ENCODE measurements around the gene ST7.
A peak's percentile ranks its signal among the peaks of the same experiment; 100 is the strongest.

The ST7 gene

GRCh38 chr7:117212969-117213877, 259.9 kb downstream of the ST7 start:
- Histone ChIP-seq H3K36me3 (replicated peaks) (no peaks in the 10 kb centered on the region; the same call in 1 of the 2 replicates), H3K4me3 (no peak overlapping the region), H3K4me1 (no peaks in the 10 kb centered on the region), H3K27me3 (ENCODE audit: low read depth) (no peaks in the 10 kb centered on the region), H3K9me3 (no peaks in the 10 kb centered on the region)
- in situ Hi-C loops (cut with MboI; ENCODE audit: low sequenced_read_pairs) = no loop called here
- DNase-seq (ENCODE audit: low spot score in 2 of 2) = peak; percentile 56 to 71

GRCh38 chr7:117216010-117216409, 262.7 kb downstream of the ST7 start:
- H3K9me3 ChIP-seq = no peaks in the 10 kb centered on the region
- H3K4me3 ChIP-seq = no peak overlapping the region
- no peaks in the 10 kb centered on the region; the same call in 1 of the 2 replicates for H3K36me3 ChIP-seq (replicated peaks)
- H3K4me1 ChIP-seq = no peaks in the 10 kb centered on the region
- H3K27me3 ChIP-seq (ENCODE audit: low read depth) = no peaks in the 10 kb centered on the region
- no peak for DNase-seq (ENCODE audit: low spot score in 2 of 2)
- in situ Hi-C loops (cut with MboI; ENCODE audit: low sequenced_read_pairs) = no loop called here

GRCh38 chr7:117216436-117217069, 263.3 kb downstream of the ST7 start:
- Histone ChIP-seq H3K9me3 (no peaks in the 10 kb centered on the region), H3K4me3 (no peak overlapping the region), H3K27me3 (ENCODE audit: low read depth) (no peaks in the 10 kb centered on the region), H3K36me3 (replicated peaks) (no peaks in the 10 kb centered on the region; the same call in 1 of the 2 replicates), H3K4me1 (no peaks in the 10 kb centered on the region)
- in situ Hi-C loops (cut with MboI; ENCODE audit: low sequenced_read_pairs) = no loop called here
- DNase-seq (ENCODE audit: low spot score in 2 of 2) = no peak

- in situ Hi-C loops (cut with MboI; ENCODE audit: low sequenced_read_pairs) = no loop called here
- Histone ChIP-seq H3K36me3 (replicated peaks) (no peaks in the 10 kb centered on the region; the same call in 1 of the 2 replicates), H3K4me3 (no peak overlapping the region), H3K27me3 (ENCODE audit: low read depth) (no peaks in the 10 kb centered on the region), H3K4me1 (no peaks in the 10 kb centered on the region), H3K9me3 (no peaks in the 10 kb centered on the region)
- no peak for DNase-seq (ENCODE audit: low spot score in 2 of 2)
Observed at GRCh38 chr7:117217106-117218035, 264.1 kb downstream of the ST7 start.

- Histone ChIP-seq H3K4me1 (no peaks in the 10 kb centered on the region), H3K36me3 (replicated peaks) (no peaks in the 10 kb centered on the region; the same call in 1 of the 2 replicates), H3K4me3 (no peak overlapping the region), H3K27me3 (ENCODE audit: low read depth) (no peaks in the 10 kb centered on the region), H3K9me3 (no peaks in the 10 kb centered on the region)
- no peak for DNase-seq (ENCODE audit: low spot score in 2 of 2)
- in situ Hi-C loops (cut with MboI; ENCODE audit: low sequenced_read_pairs) = no loop called here
Observed at GRCh38 chr7:117218700-117219099, 265.4 kb downstream of the ST7 start.

GRCh38 chr7:117219485-117219884, 266.2 kb downstream of the ST7 start:
- in situ Hi-C loops (cut with MboI; ENCODE audit: low sequenced_read_pairs) = no loop called here
- no peak for DNase-seq (ENCODE audit: low spot score in 2 of 2)
- Histone ChIP-seq H3K9me3 (no peaks in the 10 kb centered on the region), H3K27me3 (ENCODE audit: low read depth) (no peaks in the 10 kb centered on the region), H3K4me3 (no peak overlapping the region), H3K4me1 (no peaks in the 10 kb centered on the region), H3K36me3 (replicated peaks) (no peaks in the 10 kb centered on the region)

GRCh38 chr7:117220836-117221235, 267.5 kb downstream of the ST7 start:
- DNase-seq (ENCODE audit: low spot score in 2 of 2) = no peak
- no peaks in the 10 kb centered on the region for H3K9me3 ChIP-seq
- H3K4me1 ChIP-seq = no peaks in the 10 kb centered on the region
- no peaks in the 10 kb centered on the region for H3K27me3 ChIP-seq (ENCODE audit: low read depth)
- H3K36me3 ChIP-seq (replicated peaks) = no peaks in the 10 kb centered on the region
- in situ Hi-C loops (cut with MboI; ENCODE audit: low sequenced_read_pairs) = no loop called here
- no peak overlapping the region for H3K4me3 ChIP-seq

- DNase-seq (ENCODE audit: low spot score in 2 of 2) = no peak
- in situ Hi-C loops (cut with MboI; ENCODE audit: low sequenced_read_pairs) = no loop called here
- no peaks in the 10 kb centered on the region for H3K36me3 ChIP-seq (replicated peaks)
Observed at GRCh38 chr7:117225536-117225935, 272.2 kb downstream of the ST7 start.

GRCh38 chr7:117227091-117227490, 273.8 kb downstream of the ST7 start:
- no peaks in the 10 kb centered on the region for H3K36me3 ChIP-seq (replicated peaks)
- H3K4me1 ChIP-seq = no peaks in the 10 kb centered on the region
- no peak overlapping the region for H3K4me3 ChIP-seq
- H3K9me3 ChIP-seq = no peaks in the 10 kb centered on the region
- no peak for DNase-seq (ENCODE audit: low spot score in 2 of 2)
- no peaks in the 10 kb centered on the region for H3K27me3 ChIP-seq (ENCODE audit: low read depth)
- in situ Hi-C loops (cut with MboI; ENCODE audit: low sequenced_read_pairs) = no loop called here

More at GRCh38 chr7:117225536-117225935, 272.2 kb downstream of the ST7 start:
- no peak overlapping the region for H3K4me3 ChIP-seq
- H3K4me1 ChIP-seq = no peaks in the 10 kb centered on the region
- H3K9me3 ChIP-seq = no peaks in the 10 kb centered on the region
- H3K27me3 ChIP-seq (ENCODE audit: low read depth) = no peaks in the 10 kb centered on the region

- in situ Hi-C loops (cut with MboI; ENCODE audit: low sequenced_read_pairs) = no loop called here
- Histone ChIP-seq H3K4me1 (no peaks in the 10 kb centered on the region), H3K9me3 (no peaks in the 10 kb centered on the region), H3K27me3 (ENCODE audit: low read depth) (no peaks in the 10 kb centered on the region), H3K36me3 (replicated peaks) (no peaks in the 10 kb centered on the region), H3K4me3 (no peak overlapping the region)
- no peak for DNase-seq (ENCODE audit: low spot score in 2 of 2)
Observed at GRCh38 chr7:117229350-117229749, 276.0 kb downstream of the ST7 start.

GRCh38 chr7:117230276-117231046, 277.2 kb downstream of the ST7 start:
- no peaks in the 10 kb centered on the region for H3K27me3 ChIP-seq (ENCODE audit: low read depth)
- in situ Hi-C loops (cut with MboI; ENCODE audit: low sequenced_read_pairs) = no loop called here
- no peak for DNase-seq (ENCODE audit: low spot score in 2 of 2)
- no peak overlapping the region for H3K4me3 ChIP-seq
- no peaks in the 10 kb centered on the region for H3K36me3 ChIP-seq (replicated peaks)
- no peaks in the 10 kb centered on the region for H3K4me1 ChIP-seq
- H3K9me3 ChIP-seq = no peaks in the 10 kb centered on the region

GRCh38 chr7:117231047-117231359, 277.7 kb downstream of the ST7 start:
- DNase-seq (ENCODE audit: low spot score in 2 of 2) = no peak
- H3K9me3 ChIP-seq = no peaks in the 10 kb centered on the region
- in situ Hi-C loops (cut with MboI; ENCODE audit: low sequenced_read_pairs) = no loop called here
- H3K27me3 ChIP-seq (ENCODE audit: low read depth) = no peaks in the 10 kb centered on the region
- H3K4me3 ChIP-seq = no peak overlapping the region
- H3K4me1 ChIP-seq = no peaks in the 10 kb centered on the region
- H3K36me3 ChIP-seq (replicated peaks) = no peaks in the 10 kb centered on the region

- H3K36me3 ChIP-seq (replicated peaks) = no peaks in the 10 kb centered on the region
- in situ Hi-C loops (cut with MboI; ENCODE audit: low sequenced_read_pairs) = no loop called here
- H3K27me3 ChIP-seq (ENCODE audit: low read depth) = no peaks in the 10 kb centered on the region
- no peaks in the 10 kb centered on the region for H3K9me3 ChIP-seq
- no peak for DNase-seq (ENCODE audit: low spot score in 2 of 2)
- H3K4me1 ChIP-seq = no peaks in the 10 kb centered on the region
- H3K4me3 ChIP-seq = no peak overlapping the region
Observed at GRCh38 chr7:117237646-117238045, 284.3 kb downstream of the ST7 start.
